Effector memory CD4-positive, alpha-beta T cell (primary cell): ENCODE results near the gene CKAP2.
"Not testable (repeated sequence)": the region's sequence is repeated elsewhere in the genome, so short reads cannot be mapped to it uniquely, and the experiment has no call there.

Source experiments
- DNase-seq, 3 donors: peaks; one replicate each; pipeline ENCODE4 v3.0.0-alpha.2; 2020
- H3K27ac ChIP-seq: 2 replicates; pipeline ENCODE4 v1.7.0; 2013; ENCODE audit warnings: mild to moderate bottlenecking, low read length, moderate library complexity; ENCODE audit not compliant: insufficient read depth, poor library complexity, severe bottlenecking
- H3K27me3 ChIP-seq: replicated peaks from 2 replicates; pipeline ENCODE4 v1.7.0; 2013; ENCODE audit warnings: mild to moderate bottlenecking, low read length; ENCODE audit not compliant: insufficient read depth, control insufficient read depth, poor library complexity, severe bottlenecking
- H3K36me3 ChIP-seq: 2 replicates; pipeline ENCODE4 v1.7.0; 2013; ENCODE audit warnings: mild to moderate bottlenecking, low read length, moderate library complexity; ENCODE audit not compliant: control insufficient read depth, insufficient read depth
- H3K4me1 ChIP-seq: 2 replicates; pipeline ENCODE4 v1.7.0; 2013; ENCODE audit warnings: low read length, mild to moderate bottlenecking; ENCODE audit not compliant: control insufficient read depth, insufficient read depth, poor library complexity, severe bottlenecking
- H3K4me3 ChIP-seq: 2 replicates; pipeline ENCODE4 v1.7.0; 2013; ENCODE audit warnings: low read length, low read depth, mild to moderate bottlenecking; ENCODE audit not compliant: insufficient read depth, poor library complexity, severe bottlenecking
- H3K9me3 ChIP-seq: 2 replicates; pipeline ENCODE4 v1.7.0; 2013; ENCODE audit warnings: mild to moderate bottlenecking, low read length, moderate library complexity; ENCODE audit not compliant: control insufficient read depth
- total RNA-seq, 3 donors: gene quantifications; one replicate each; lab custom pipeline; 2026; lab: John Stamatoyannopoulos, UW

CKAP2 gene, protein sequence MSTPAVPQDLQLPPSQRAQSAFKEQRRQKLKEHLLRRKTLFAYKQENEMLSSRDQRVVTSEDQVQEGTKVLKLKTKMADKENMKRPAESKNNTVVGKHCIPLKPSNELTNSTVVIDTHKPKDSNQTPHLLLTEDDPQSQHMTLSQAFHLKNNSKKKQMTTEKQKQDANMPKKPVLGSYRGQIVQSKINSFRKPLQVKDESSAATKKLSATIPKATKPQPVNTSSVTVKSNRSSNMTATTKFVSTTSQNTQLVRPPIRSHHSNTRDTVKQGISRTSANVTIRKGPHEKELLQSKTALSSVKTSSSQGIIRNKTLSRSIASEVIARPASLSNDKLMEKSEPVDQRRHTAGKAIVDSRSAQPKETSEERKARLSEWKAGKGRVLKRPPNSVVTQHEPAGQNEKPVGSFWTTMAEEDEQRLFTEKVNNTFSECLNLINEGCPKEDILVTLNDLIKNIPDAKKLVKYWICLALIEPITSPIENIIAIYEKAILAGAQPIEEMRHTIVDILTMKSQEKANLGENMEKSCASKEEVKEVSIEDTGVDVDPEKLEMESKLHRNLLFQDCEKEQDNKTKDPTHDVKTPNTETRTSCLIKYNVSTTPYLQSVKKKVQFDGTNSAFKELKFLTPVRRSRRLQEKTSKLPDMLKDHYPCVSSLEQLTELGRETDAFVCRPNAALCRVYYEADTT
- total RNA-seq: 22.8 to 32.7 (median 26.5) reads per million in 3 donors

- Histone ChIP-seq H3K4me1 (peaks cover 7% of the 10 kb centered on the region), H3K4me3 (peak within 1 kb of the TSS; percentile 75), H3K9me3 (no peaks in the 10 kb centered on the region), H3K36me3 (no peaks in the 10 kb centered on the region), H3K27me3 (no peaks in the 10 kb centered on the region), H3K27ac (peak within 1 kb of the TSS; percentile 85)
- DNase-seq: peak; percentile 88 to 91 (median 90)
Observed at GRCh38 chr13:52454820-52455676, at the start of gene CKAP2. CKAP2 (plus strand) TSS chr13:52455478; CDS start chr13:52455557, 79 bp downstream.

DNA sequence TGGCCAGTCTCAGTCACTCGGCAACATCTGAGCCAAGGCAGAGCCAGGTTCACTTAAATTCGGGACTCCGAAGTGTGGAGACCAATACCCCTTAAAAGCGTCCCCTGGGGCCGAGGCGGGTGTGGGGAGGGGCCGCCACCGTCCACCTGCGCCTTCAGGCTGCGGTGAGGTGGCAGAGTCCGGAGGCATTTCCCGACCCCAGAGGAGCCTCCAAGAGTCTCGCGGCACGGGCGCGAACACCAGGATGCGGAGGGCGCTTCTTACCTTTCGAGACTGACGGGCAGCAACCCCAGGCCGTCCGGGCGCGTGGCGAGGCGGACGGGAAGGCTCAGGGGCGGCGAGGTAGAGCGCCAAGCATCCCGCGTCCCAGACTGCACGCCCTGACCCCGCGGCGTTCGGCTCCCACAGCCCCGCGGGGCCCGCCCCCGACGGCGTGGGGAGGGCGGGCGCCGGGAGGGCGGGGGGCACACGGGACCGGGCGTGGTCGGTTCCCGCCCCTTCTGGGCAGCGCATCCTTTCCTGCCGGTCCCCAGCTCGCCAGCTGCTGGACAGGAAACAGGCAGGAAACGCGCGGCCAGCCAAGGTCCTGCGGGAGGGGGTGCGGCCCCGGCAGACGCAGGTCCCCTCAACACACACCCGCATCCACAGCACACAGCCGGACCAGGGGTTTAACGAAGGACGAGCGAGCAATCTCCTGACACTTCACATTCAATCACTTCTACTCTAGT, 49.3 kb upstream of the CKAP2 start, which contains the start of gene THSD1:
THSD1 (minus strand) TSS at position 406 of the 728 bp plus-strand sequence. CDS start 3,572 bp downstream, outside the sequence.
- H3K4me3 ChIP-seq: peak within 1 kb of the TSS; percentile 49
- H3K4me1 ChIP-seq: peaks cover 23% of the 10 kb centered on the region
- no peaks in the 10 kb centered on the region for H3K9me3 ChIP-seq
- H3K27ac ChIP-seq: no peak within 1 kb of the TSS
- H3K36me3 ChIP-seq: no peaks in the 10 kb centered on the region
- peaks cover 3% of the 10 kb centered on the region for H3K27me3 ChIP-seq
- no peak for DNase-seq

DNA sequence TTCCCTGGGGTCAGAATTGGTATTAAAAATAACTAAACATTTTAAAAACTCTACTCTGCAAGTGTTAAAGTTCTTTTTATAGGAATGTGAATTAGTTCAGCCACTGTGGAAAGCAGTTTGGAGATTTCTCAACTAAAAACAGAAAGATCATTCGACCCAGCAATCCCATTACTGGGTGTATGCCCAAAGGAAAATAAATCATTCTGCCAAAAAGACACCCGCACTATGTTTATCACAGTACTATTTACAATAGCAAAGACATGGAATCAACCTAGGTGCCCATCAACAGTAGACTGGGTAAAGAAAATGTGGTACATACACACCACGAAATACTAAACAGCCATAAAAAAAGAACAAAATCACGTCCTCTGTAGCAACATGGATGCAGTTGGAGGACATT, 48.6 kb upstream of the CKAP2 start:
- Histone ChIP-seq H3K27ac (no peak overlapping the region), H3K4me3 (peak overlapping the region; percentile 49)
- DNase-seq: no peak

GRCh38 chr13:52407436-52407835, 47.8 kb upstream of the CKAP2 start:
- H3K9me3 ChIP-seq, H3K36me3 ChIP-seq, H3K27ac ChIP-seq, H3K27me3 ChIP-seq, DNase-seq, H3K4me3 ChIP-seq: not testable (repeated sequence)
- H3K4me1 ChIP-seq: peaks cover 23% of the 10 kb centered on the region

More for the DNA sequence above, 48.6 kb upstream of the CKAP2 start:
- no peaks in the 10 kb centered on the region for H3K36me3 ChIP-seq
- no peaks in the 10 kb centered on the region for H3K9me3 ChIP-seq
- peaks cover 23% of the 10 kb centered on the region for H3K4me1 ChIP-seq
- peaks cover 3% of the 10 kb centered on the region for H3K27me3 ChIP-seq

GRCh38 chr13:52408071-52408658, 47.1 kb upstream of the CKAP2 start:
- peaks cover 23% of the 10 kb centered on the region for H3K4me1 ChIP-seq
- not testable (repeated sequence) for DNase-seq, H3K27me3 ChIP-seq, H3K4me3 ChIP-seq, H3K9me3 ChIP-seq, H3K36me3 ChIP-seq, H3K27ac ChIP-seq

DNA sequence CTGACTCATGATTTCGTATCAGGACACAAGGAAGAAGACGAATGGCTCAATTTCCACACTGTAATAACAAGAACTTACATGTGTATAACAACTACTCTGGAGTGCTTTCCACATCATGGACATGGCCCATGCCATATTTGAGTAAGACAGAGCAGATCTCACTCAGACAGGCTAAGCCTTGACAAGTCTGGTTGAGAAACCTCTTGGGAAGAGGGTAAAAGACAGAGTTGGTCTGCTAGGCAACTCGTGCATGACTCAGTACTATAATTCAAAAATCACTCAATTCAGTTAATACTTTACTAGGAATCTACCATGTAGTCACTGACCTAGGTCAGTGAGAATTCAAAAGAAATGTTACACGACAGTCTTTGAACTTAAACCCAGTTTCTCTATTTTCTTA, 43.6 kb upstream of the CKAP2 start:
- Histone ChIP-seq H3K9me3 (no peaks in the 10 kb centered on the region), H3K4me1 (no peaks in the 10 kb centered on the region), H3K27me3 (no peaks in the 10 kb centered on the region), H3K27ac (no peak overlapping the region), H3K4me3 (no peak overlapping the region), H3K36me3 (peaks cover 25% of the 10 kb centered on the region)
- no peak for DNase-seq

DNA sequence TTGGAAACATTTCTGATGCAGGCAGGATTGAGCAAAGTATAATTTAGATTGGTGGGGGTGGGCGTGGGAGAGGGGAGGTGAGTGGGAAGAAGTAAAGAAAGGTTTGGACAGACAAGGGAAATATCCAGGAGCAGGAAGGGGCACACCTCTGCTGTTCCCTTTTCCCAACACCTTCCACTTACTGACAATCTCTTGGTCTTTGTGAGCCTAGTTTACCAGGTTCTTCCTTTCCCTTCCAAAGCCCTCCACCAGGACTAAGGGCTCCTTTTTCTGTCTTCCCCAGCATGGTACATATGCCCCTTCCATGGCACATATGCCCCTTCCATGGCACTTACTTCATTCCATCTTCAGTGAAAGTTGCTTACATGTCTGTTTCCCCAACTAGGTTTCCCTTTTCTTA, 43.1 kb upstream of the CKAP2 start:
- Histone ChIP-seq H3K36me3 (peaks cover 30% of the 10 kb centered on the region), H3K4me3 (no peak overlapping the region), H3K4me1 (no peaks in the 10 kb centered on the region), H3K9me3 (no peaks in the 10 kb centered on the region), H3K27me3 (no peaks in the 10 kb centered on the region), H3K27ac (no peak overlapping the region)
- DNase-seq: no peak

DNA sequence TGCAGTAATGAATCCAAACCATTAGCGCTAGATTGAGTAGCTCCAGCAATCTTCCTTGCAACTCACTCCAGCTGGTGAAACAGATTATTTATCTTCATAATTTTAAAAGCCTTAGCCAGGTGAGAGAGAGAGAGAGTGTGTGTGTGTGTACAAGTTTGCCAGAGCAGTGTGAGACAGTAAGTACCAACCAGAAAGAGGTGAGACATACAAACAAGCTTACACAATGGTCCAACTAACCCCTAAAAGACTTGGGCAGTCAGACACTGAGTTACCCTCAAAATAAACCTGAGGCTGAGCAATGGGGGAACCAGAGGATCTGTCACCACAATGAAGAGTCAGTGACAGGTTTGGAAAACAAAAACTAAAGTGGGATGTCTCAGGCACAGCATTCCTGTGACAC, 41.2 kb upstream of the CKAP2 start:
- H3K36me3 ChIP-seq: peaks cover 31% of the 10 kb centered on the region

DNA sequence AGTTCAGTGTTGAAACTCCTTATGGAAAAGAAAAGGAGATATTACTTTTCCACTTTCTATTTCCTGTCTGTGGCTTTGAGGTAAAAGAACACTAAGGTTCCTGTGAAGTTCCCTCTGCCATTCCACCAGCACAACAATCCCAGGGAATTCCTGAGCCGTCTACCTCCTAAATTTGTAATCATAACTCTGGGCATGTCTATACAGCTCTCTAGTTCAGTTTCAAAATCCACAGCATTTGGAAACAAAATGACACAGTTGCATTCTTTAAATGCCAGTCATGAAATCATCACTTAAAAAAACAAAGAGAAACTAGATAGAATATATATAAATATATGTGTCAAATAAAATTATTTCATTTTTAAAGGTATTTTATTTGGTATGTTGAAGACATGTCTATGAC, 40.3 kb upstream of the CKAP2 start:
- Histone ChIP-seq H3K4me1 (no peaks in the 10 kb centered on the region), H3K27me3 (no peaks in the 10 kb centered on the region), H3K27ac (no peak overlapping the region), H3K36me3 (peaks cover 34% of the 10 kb centered on the region), H3K4me3 (no peak overlapping the region), H3K9me3 (no peaks in the 10 kb centered on the region)
- no peak for DNase-seq

More for the DNA sequence above, 41.2 kb upstream of the CKAP2 start:
- H3K9me3 ChIP-seq: no peaks in the 10 kb centered on the region
- no peaks in the 10 kb centered on the region for H3K4me1 ChIP-seq
- H3K27ac ChIP-seq: no peak overlapping the region
- DNase-seq: no peak
- H3K4me3 ChIP-seq: no peak overlapping the region
- H3K27me3 ChIP-seq: no peaks in the 10 kb centered on the region
